ENCODE measurements around the gene FGF5. TPM values are rescaled to one million over a fixed set of nuclear protein-coding genes. Genes with fewer than 3 reads are reported as not detected.

FGF5 gene
- total and polyA plus RNA-seq, 10 of the 15 experiments (the other 5 are each of a cell fraction or from before 2014, with no cell fraction given) = 0.87 to 7.4 (median 1.6) TPM

GRCh38 chr4:80295826-80296225, 29.4 kb downstream of the FGF5 start:
- no peak overlapping the region for H3K4me2 ChIP-seq (ENCODE audit: control insufficient read depth, insufficient read depth)
- H3K27me3 ChIP-seq (replicated peaks in 1 of 2; ENCODE audit: control insufficient read depth in 2 of 2, insufficient read depth in 2 of 2, low read length in 1 of 2) = no peaks in the 10 kb centered on the region
- WGBS (ENCODE audit: insufficient coverage, insufficient replicate concordance, low lambda C conversion rate, missing lambda C conversion rate) = 65% methylated on average over 5 of the region's 5 CpGs
- no peaks in the 10 kb centered on the region for H3K36me3 ChIP-seq (ENCODE audit: control insufficient read depth in 2 of 2, insufficient read depth in 2 of 2, low read length in 1 of 2)
- TF ChIP-seq TCF12 (IDR thresholded peaks at IDR 0.05; ENCODE audit: low read depth, low read length) (no peak), BRCA1 (IDR thresholded peaks at IDR 0.05; ENCODE audit: low read depth, low read length) (no peak), TCF7 (IDR thresholded peaks at IDR 0.05; ENCODE audit: borderline replicate concordance) (no peak), RB1 (IDR thresholded peaks at IDR 0.05; ENCODE audit: borderline replicate concordance) (no peak), CUX1 (IDR thresholded peaks at IDR 0.05; ENCODE audit: insufficient replicate concordance, low read depth, low read length) (no peak), ZBTB11 (CRISPR knock-in tag; IDR thresholded peaks at IDR 0.05) (no peak), CHD2 (IDR thresholded peaks at IDR 0.05; ENCODE audit: borderline replicate concordance, low read depth, low read length) (no peak), USF2 (IDR thresholded peaks at IDR 0.05; ENCODE audit: borderline replicate concordance, low read depth, low read length) (no peak), SUPT20H (IDR thresholded peaks at IDR 0.05; ENCODE audit: borderline replicate concordance, control insufficient read depth, low read depth, low read length) (no peak), PBX3 (IDR thresholded peaks at IDR 0.05; ENCODE audit: insufficient replicate concordance, low read depth, low read length) (no peak), CHD1 (IDR thresholded peaks at IDR 0.05; ENCODE audit: low read depth, low read length) (no peak), KAT2A (conservative IDR thresholded peaks at IDR 0.05; ENCODE audit: control insufficient read depth, low read depth, low read length) (no peak), ZNF274 (IDR thresholded peaks at IDR 0.05; ENCODE audit: insufficient read depth, insufficient read length) (no peak), BACH1 (IDR thresholded peaks at IDR 0.05; ENCODE audit: borderline replicate concordance) (no peak), POU2F2 (IDR thresholded peaks at IDR 0.05; ENCODE audit: borderline replicate concordance, low read depth, low read length) (no peak)
- BruUV-seq (replicated peaks) = no TSS peak
- DNase-seq (ENCODE audit: low read depth, low spot score) (no peak), FAIRE-seq (no peak), ATAC-seq (no peak)
- no peaks in the 10 kb centered on the region for H4K20me1 ChIP-seq (ENCODE audit: control insufficient read depth, insufficient read depth)
- no peak overlapping the region for H2AFZ ChIP-seq (ENCODE audit: control insufficient read depth, low read depth, low read length)
- ChIA-PET RAD21 (ENCODE audit: unreplicated experiment) (no interaction called here), CTCF (no interaction called here), POLR2A (no interaction called here), SMC1A (ENCODE audit: uncharacterized antibody, unreplicated experiment) (interaction anchor here (1.5 kb wide), 1 partner anchor 14 kb away, joined by 3 read pairs; no protein-coding TSS in a partner anchor)
- no peak overlapping the region for H3K27ac ChIP-seq (ENCODE audit: control insufficient read depth, insufficient read depth)
- no peaks in the 10 kb centered on the region for H3K79me2 ChIP-seq (ENCODE audit: control insufficient read depth, insufficient read depth, low read length)
- H3K9me3 ChIP-seq (replicated peaks; ENCODE audit: control insufficient read depth, insufficient read depth, low read length) = no peaks in the 10 kb centered on the region
- H3K4me1 ChIP-seq (ENCODE audit: control insufficient read depth, insufficient read depth, low read length) = no peaks in the 10 kb centered on the region
- H3K9ac ChIP-seq (ENCODE audit: control insufficient read depth, insufficient read depth, low read length) = no peak overlapping the region
- H3K4me3 ChIP-seq = no peak overlapping the region
- intact Hi-C loops (cut with micrococcal nuclease; ENCODE audit: unreplicated experiment) (no loop called here), in situ Hi-C loops (cut with MboI) (no loop called here)
